HG03135 (cell line): Measurements from ENCODE around the gene FLCN.
"Not testable (repeated sequence)": the region's sequence is repeated elsewhere in the genome, so short reads cannot be mapped to it uniquely, and the experiment has no call there.

Experiments used
- ATAC-seq: cut with Tn5 transposase; IDR thresholded peaks from one replicate; pipeline ENCODE4 v1.9.1; 2021; ENCODE audit warnings: mild to moderate bottlenecking, moderate library complexity; ENCODE audit not compliant: unreplicated experiment

The FLCN gene

GRCh38 chr17:17214646-17215436 is 22.1 kb downstream of the FLCN start:
- no peak for ATAC-seq

DNA sequence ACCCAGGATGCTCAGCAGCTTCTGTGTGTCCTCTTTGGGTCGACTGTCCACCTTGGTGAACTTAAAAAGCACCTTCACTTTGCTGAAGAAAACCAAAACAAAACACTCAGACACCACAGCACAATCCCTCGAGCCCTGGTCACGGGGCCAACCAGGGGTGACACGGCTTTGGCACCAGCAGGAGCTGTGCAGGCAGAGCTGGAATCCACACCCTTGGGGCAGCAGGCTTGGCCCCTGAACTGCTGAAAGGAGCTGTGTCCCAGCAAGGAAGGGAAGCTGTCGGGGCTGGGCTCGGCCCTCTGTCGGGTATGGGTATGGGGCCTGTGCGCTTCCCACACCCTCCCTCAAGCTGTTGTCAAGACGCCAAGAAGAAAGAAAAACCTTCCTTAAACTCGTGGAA is 23.2 kb downstream of the FLCN start:
- no peak for ATAC-seq

- ATAC-seq = no peak
Observed at GRCh38 chr17:17207998-17208397, 29.0 kb downstream of the FLCN start.

DNA sequence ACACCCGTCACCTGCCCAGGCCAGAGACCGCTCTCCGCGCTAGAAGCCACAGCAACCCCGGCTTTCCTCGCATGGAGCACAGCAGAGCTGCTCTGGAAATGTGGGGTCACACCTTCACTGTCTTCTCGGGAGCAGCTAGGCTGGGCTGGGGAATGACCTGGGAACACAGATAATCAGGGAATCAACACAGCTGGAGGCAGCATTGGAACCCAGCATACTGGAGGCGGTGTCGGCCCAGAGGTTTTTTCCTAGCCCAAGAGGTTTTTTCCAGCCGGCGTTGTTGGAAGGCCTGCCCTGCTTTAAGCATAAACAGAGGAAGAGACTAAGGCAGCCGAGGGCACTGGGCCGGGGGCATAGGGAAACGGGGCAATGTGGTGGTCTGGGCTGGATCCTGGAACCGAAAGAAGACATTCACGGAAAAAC is 30.0 kb downstream of the FLCN start:
- ATAC-seq = no peak

DNA sequence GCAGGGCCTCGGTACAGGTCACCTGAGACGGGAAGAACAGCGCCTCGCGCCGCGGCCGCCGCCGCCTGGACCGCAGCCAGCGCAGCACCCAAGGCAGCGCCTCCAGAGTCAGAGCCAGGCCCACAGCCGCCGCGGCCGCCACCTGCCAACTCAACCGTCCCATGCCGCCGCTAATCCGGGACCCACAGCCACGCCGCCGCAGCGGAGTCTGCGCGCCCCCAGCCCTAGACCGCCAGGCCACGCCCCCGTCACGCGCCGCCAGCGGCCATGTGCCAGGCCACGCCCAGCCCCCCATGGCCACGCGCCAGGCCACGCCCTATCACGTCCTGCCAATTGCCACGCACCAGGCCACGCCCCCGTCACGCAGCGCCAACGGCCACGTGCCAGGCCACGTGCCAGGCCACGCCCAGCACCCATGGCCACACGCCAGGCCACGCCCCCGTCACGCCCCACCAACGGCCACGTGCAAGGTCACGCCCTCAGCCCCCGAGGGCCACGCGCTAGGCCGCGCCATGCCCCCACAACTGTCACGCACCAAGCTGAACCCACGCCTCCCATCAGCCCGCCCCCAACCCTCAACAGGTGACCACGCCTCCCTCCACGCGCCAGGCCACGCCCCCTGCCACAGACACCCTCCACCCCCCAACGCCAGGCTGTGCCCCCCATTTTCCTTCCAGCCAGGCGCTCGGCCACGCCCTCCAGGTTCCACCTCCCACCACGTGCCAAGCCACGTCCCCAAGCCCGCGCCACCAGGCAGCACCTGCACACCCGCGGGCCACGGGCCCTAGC is 30.6 kb downstream of the FLCN start, which contains the start of gene PLD6:
PLD6 (minus strand) TSS at position 210 of the 789 bp plus-strand sequence; CDS start at position 163, 47 bp downstream.
- peak; percentile 52 for ATAC-seq

DNA sequence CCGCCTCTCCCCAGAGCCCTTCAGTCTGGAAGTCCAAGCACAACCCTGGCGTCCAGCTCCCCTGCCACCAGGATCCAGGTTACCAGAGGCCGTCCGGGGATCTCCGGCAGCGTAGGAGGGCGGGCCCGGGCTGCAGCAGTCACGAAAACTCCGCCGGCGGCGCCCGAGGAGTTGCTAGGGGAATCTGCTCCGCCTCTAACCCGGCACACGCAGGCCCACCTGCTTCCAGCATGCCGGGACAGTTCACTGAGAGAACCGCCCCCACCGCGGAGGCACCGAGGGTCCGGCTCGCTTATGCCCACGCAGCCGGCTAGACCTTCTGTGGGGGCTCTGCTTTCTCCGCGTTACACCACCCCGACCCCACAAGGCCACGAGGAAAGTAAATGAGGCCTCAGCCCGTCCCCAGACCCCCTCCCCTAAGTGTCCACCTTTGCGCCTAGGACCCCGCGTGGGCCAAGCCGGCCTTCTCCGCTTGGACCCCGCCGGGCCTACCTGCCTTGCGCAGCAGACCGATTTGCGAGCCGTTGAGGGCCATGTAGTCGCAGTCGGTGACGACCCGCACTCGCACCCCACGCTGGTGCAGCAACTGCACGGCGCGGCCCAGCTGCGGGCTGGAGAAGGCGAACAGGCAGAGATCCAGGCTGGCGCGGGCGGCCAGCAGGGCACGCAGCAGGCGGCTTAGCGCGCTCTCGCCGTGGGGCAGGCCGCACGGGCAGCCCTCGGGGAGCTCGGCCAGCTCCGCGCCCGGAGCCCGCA is 31.4 kb downstream of the FLCN start:
- ATAC-seq = peak; percentile 15

DNA sequence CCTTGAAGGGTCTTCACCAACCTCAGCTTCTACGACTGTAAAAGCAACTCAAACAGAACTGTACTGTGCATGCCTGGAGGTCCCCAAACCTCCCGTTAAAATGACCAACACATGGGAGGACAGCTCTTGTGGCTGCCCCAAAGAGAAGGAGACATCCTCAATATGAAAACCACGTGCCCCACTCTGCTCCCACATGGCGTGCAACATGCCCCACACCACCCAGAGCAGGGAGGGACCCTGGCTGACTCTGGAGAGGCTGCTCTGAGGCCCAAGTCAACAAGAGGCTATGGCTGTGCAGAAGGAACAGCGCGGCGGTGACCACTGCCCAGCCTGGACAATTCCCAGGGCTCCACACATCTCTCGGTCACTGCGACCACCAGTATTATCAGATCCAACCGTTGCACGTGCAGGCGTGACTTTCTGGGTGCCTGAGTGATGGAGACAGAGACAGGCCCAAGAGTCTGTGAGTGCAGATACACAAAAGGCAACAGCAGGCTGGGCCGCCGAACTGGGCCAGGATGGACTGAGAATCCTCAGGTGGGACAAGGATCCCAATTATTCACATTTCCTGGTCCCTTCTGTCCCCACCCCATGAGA is 32.2 kb downstream of the FLCN start:
- ATAC-seq = no peak

DNA sequence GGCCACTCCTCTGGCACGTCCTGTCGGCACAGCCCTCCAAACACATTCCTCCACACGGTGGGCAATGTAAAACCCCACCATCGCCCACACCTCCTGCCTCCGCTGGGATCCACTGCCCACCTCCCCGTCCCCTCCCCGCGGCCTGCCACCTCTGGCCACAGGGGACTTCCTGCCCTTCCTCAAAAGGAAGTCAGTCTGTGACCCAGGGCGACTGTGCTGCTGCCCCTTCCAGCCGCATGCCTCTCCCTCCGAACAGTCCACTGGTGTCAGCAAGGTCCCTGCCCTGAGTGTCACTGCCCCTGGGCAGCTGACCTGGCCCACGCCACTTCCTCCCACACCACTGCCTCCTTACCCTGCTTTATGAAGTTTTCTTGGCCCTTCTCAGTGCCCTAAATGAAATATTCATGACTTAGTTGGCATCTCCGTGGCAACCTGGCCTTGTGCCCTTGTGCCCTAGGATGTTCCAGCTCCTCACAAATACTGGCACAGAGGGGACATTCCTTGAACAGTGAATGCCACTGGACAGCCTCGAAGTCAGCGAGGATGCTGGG is 32.9 kb downstream of the FLCN start:
- no peak for ATAC-seq

DNA sequence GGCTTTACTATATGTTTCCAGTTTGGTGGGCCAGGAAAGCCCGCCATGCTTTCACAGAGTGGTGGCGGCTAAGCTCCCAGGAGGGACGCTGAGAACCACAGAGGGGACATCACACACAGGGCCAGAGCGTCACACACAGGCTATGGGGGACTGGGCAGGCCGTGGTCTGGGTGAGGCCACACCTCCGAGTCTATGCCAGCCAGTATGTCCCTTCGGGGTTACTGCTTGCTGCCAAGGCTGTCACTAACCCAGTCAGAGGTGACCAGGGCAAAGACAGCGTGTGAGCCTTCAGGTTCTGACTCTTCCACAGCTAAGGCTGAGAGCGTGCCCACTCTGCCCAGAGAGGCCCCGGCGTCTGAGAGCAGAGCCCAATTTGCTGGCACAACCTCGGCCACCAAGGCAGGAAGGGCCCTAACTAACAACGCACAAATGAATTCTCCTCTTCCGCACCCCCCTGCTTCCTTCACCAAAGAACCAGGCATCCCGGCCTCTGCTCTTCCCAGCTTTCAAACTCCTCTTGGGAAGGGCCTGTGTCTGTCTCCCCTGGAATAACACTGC is 33.7 kb downstream of the FLCN start:
- ATAC-seq = no peak

DNA sequence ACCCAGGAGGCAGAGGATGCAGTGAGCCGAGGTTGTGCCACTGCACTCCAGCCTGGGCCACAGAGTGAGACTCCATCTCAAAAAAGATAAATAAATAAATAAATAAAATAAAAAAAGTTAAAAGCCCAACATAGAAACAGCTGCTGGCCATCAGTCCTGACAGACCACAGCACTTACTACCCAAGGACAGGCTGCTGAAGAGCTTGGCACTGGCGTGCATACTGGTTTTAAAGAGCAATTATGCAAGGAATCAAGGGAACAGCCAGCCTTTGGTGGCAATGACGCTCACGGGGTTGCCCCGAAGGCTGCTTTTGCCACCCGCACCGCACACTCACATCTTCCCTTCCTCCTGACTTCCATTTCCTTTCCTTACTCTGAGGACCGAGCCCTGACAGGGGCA is 35.1 kb downstream of the FLCN start:
- no peak for ATAC-seq

DNA sequence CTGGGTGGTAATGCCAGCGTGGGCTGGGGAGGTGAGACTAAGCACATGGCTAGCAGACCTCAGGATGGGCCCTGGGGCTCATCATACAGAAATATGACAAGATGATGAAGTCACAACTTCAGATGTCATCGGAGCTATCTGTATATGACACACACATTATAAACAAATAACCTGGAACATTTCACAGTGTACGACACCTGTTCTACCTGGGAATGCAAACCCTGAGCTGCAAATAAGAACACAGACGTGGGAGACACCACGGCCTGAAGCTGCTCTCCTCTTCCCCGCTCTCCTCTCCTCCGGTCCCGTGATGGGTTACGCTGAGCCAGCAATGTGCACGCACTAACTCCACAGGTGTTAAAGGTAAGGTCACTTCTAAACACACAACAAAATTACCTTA is 35.7 kb downstream of the FLCN start:
- ATAC-seq = no peak

DNA sequence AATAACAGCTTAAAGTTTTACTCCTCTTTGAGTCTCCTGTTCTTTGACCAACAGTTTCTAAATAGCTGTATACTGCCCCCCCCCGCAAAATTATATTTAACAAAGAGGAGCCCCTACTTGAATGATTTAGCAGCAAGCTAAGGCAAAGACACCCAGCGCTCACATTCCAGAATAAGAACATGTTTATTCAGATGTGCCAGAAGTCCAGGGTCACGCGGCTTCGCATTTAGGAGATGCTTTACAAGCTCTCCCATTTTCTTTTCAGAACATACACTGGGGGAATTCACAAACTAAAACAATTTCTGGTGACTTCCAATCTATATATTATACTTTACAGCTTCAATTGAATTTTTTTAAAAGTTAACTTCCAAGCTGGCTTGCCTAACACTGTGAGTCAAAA is 36.1 kb downstream of the FLCN start:
- no peak for ATAC-seq

- ATAC-seq = no peak
Observed at GRCh38 chr17:17200311-17200710, 36.7 kb downstream of the FLCN start.

DNA sequence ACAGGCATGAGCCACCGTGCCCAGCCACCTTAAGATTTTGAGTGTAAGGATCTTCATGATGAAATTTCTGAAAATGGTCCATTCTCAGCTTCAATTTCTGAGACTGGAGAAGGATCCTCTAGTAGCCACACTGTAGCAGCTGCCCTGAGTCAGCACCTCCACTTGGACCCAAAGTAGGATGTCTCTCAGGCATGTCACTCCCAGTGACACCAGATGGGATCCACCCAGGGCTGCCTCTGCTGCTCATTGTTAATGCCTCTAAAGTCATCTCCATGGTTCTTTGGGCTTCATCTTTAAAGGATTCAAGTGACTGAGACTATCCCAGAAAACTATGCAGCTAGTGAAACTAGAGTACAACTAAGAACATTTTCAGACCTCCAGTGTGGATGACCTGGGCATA is 38.7 kb downstream of the FLCN start:
- no peak for ATAC-seq

DNA sequence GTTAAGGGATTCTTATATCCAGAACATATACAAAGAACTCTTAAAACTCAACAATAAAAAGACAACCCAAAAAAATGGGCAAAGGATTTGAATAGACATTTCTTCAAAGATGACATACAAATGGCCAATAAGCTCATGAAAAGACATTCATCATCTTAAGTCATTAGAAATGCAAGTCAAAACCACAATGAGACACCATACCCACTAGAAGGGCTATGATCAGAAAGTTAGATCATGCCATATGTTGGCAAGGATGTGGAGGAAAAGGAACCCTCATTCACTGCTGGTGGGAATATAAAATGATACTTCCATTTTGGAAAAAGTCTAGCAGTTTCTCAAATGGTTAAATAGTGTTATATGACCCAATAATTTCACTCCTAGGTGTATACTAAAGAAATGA is 40.2 kb downstream of the FLCN start:
- ATAC-seq = no peak

DNA sequence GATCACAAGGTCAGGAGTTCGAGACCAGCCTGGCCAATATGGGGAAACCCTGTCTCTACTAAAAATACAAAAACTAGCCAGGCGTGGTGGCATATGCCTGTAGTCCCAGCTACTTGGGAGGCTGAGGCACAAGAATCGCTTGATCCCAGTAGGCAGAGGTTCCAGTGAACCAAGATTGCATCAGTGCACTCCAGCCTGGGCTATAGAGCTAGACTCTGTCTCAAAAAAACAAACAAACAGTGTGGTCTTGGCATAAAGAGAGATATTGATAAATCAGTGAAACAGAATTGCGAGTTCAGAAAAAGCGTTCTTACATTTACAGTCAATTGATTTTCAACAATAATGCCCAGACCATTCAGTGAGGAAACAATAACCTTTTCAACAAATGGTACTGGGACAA is 41.5 kb downstream of the FLCN start:
- not testable (repeated sequence) for ATAC-seq

DNA sequence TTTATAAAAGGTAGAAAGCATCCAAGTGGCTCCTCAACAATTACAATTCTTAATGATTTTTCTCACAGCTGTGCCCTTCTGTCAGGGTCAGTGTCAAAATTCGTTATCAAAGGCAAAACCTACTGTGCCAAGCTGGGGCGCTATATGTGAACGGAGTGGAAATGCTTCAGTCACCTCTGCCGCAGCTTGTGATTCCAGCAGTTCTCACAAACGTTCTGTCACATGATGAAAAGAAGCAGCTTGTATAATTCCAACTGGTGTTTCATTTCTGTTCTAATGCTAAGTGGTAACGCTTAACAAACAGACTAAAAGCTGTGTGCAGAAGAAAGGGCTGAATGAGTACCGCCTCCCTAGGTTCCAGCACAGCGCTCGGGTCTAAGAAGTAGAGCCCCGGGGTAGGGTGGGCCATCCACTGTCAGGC is 45.0 kb downstream of the FLCN start:
- no peak for ATAC-seq

DNA sequence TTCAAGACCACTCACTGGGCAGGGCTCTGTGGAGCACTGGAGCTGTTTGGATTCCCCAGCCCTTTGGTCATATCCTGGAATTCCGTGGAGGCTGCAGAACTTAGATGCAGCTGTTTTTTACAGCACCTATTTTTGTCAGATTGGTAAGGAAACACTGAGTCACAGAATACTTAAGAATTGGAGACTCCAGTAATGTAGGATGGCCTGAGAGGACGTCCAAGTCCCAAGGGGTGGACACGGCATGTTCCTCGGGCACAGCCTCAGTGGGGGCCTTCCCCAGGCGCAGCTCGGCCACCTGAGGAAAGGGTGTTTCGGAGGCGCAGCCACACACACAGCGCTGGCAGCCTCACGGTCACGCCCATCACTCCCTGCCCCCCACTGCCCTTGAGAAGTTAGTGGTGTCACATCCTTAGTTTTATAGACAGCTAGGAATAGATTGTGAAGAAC is 45.6 kb downstream of the FLCN start:
- no peak for ATAC-seq

GRCh38 chr17:17190188-17190587 is 46.8 kb downstream of the FLCN start:
- ATAC-seq = no peak

DNA sequence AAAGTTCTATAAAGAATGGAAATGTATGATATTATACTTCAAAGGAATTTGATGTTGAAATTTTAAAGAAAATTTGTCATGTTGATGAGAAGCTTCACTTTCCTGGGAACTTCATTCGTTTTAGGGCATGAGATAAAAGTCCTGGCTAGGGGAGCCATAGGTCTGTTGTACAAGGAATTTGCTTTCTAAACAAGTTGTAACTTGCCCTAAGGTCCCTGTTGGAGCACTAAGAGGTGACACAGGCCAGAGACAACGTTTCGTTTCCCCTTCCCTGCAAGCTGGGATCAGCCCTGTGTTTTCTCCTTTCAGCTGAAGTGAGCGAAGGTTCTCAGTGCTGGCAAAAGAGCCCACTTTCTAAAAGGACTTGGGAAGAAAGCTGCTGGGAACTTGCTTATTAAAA is 47.4 kb downstream of the FLCN start:
- ATAC-seq = no peak
